HG03378 (cell line): ENCODE data around the gene CYP4F8.

Experiments used
- ATAC-seq: cut with Tn5 transposase; IDR thresholded peaks from one replicate; pipeline ENCODE4 v1.9.1; 2021; ENCODE audit warnings: mild to moderate bottlenecking, moderate library complexity; ENCODE audit not compliant: unreplicated experiment

Gene CYP4F8

DNA sequence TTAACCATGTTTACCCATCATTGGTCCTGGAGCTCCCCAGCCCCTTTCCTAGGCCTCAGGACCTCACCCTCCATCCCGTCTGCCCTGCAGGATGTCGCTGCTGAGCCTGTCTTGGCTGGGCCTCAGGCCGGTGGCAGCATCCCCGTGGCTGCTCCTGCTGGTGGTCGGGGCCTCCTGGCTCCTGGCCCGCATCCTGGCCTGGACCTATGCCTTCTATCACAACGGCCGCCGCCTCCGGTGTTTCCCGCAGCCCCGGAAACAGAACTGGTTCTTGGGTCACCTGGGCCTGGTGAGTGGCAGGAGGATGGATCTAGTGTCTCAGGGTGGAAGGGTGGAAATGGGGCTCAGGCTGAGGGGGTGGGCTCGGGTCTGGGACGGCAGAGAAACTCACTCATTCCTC, 508 bp downstream of the CYP4F8 start:
- no peak for ATAC-seq

- no peak for ATAC-seq
Observed at GRCh38 chr19:15616183-15616582, 1.2 kb downstream of the CYP4F8 start.

GRCh38 chr19:15616627-15617270, 1.7 kb downstream of the CYP4F8 start:
- no peak for ATAC-seq

GRCh38 chr19:15618321-15618720, 3.3 kb downstream of the CYP4F8 start:
- no peak for ATAC-seq

DNA sequence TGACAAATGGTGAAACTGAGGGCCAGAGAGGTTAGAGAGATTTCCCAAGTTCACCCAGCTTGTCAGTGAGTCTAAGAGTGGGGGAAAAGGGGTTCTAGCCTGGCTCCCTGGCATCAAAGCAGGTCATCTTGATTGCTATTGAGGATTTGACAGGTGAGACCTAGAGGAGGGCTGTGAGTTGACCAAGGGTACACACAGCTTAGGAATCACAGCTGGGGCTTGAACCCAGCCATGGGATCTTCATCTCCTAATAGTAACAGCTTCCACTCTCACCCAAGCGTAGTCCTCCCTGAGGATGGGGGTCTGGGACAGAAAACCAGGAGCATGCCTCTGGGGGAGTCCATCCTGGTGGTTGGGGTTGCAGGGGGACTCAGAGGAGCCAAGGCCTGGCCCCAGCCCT, 6.8 kb downstream of the CYP4F8 start:
- ATAC-seq: no peak

DNA sequence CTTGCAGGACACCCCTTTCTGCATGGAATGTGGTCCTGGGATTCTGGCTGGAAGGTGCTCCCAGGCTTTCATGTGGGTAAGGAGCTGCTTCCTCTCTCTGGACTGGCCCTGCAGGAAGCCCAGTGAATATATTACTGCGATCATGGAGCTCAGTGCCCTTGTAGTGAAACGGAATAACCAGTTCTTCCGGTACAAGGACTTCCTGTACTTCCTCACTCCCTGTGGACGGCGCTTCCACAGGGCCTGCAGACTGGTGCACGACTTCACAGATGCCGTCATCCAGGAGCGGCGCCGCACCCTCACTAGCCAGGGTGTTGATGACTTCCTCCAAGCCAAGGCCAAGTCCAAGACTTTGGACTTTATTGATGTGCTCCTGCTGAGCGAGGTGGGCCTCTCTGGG, 8.0 kb downstream of the CYP4F8 start:
- no peak for ATAC-seq

DNA sequence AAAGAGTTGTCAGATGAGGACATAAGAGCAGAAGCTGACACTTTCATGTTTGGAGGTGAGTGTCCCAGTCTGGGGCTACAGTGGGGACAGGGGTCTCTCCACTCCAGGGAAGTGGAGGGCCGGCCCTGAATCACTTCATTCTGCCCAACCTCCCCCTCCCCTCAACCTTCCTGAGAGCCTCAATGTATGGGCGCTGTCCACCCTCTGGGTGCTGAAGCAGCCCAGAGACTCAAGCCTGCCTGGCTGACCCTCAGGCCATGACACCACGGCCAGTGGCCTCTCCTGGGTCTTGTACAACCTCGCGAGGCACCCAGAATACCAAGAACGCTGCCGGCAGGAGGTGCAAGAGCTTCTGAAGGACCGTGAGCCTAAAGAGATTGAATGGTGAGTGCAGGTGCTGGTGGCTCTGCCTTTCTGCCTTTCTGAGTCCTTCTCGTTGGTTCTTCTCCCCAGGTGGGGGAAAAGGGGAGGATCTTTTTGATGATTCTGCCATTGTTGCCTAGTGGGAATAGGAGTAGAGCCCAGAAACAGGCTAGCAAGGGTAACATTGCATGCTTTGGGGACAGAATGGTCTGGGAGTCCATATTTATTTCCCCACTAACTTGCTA, 8.8 kb downstream of the CYP4F8 start:
- no peak for ATAC-seq

GRCh38 chr19:15628236-15629002, 13.4 kb downstream of the CYP4F8 start:
- ATAC-seq: no peak

DNA sequence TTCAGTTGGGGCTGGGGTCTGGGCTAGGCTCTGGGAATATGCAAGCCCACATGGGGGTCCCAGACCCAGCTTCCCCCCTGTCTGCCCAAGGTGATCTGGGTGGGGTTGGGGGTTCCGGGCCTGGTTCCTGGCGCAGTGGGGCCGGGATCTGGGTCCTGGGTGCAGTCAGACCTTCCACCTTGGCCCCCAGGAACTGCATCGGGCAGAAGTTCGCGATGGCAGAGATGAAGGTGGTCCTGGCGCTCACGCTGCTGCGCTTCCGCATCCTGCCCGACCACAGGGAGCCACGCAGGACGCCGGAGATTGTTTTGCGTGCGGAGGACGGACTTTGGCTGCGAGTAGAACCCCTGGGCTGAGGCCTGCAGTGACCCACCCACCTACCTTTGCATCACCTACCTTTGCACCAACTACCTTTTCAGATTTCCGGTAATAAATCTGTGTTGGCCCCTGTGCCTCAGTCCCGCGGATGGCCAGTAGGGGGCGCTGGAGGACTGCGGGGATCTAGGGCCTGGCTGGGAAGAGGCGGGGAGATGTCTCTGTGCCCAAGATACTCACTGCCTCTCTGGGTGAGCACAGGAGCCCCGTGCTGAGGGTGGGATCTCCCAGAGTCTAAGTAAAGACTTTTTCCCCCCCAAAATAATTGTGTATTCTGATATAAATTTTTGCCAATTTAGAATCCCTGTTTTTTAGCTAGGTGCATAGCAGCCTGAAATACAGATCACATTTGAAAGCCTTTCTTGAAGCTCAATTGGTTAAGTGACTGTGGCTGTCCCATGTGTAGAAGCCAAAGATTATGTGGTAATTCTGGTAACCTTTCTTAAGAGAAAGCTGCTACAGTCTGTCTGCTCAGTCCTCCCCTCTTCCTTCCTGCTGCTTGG, 14.2 kb downstream of the CYP4F8 start:
- no peak for ATAC-seq

DNA sequence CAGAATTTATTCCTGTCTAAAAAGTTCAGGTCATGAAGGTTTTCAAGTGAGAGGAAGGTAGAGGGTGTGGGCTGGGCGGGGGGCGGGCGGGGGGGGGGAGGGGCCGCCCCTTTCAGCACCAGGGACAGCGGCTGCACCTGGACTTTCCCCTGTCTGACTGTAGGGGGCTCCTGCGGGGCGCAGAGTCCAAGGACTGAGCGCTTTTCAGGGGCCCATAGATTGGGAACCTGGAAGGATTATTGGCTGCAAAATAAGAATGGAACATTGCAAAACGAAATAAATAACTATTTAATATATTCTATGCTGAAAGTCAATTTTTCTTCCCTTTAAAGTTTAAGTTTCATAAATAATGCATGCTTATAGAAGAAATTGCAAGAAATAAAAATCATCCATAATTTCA, 16.8 kb downstream of the CYP4F8 start:
- ATAC-seq: no peak

DNA sequence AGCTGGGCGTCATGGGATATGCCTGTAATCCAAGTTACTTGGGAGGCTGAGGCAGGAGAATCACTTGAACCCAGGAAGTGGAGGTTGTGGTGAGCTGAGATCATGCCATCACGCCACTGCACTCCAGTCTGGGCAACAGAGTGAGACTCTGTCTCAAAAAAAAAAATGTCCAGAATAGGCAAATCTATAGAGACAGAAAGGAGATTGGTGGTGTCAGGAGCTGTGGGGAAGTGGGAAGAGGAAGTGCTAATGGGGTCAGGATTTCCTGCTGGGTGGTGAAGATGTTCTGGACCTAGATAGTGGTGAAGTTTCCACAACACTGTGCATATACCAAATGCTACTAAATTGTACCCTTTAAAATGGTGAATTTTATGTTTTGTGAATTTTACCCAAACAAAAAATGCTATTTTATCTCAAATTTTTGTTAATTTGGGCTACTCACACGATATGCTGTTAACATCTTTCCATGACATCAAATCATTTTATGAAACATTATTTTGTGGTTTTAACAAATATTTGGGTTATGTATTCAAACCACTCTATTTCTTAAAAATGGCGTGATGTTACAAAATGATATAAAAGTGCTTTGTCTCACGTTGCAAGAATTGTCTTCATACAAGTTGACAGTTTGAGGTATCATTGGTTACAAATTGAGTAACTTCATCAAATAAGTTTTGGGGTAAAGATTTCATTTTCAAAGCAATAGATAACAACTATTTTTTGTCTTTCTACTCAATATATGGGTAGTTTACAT, 18.2 kb downstream of the CYP4F8 start:
- ATAC-seq: no peak

DNA sequence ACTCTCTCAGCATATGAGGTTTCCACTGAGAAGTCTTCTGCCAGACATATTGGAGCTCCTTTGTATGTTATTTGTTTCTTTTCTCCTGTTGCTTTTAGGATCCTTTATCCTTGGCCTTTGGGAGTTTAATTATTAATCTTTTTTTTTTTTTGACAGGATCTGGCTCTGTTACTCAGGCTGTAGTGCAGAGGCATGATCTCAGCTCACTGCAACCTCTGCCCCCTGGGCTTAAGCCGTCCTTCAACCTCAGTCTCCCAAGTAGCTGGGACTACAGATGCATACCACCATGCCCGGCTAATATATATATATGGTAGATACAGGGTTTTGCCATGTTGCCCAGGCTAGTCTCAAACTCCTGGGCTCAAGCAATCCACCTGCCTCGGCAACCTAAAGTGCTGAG, 19.1 kb downstream of the CYP4F8 start:
- ATAC-seq: no peak

- no peak for ATAC-seq
Observed at GRCh38 chr19:15635016-15635805, 20.2 kb downstream of the CYP4F8 start.

GRCh38 chr19:15636026-15636425, 21.0 kb downstream of the CYP4F8 start:
- ATAC-seq: no peak

GRCh38 chr19:15639596-15639995, 24.6 kb downstream of the CYP4F8 start:
- ATAC-seq: no peak

GRCh38 chr19:15640294-15640903, 25.4 kb downstream of the CYP4F8 start, which contains the start of gene CYP4F3:
TSS of gene CYP4F3 (plus strand) at chr19:15640897. CDS start at chr19:15641416, 519 bp downstream.
- ATAC-seq: no peak

DNA sequence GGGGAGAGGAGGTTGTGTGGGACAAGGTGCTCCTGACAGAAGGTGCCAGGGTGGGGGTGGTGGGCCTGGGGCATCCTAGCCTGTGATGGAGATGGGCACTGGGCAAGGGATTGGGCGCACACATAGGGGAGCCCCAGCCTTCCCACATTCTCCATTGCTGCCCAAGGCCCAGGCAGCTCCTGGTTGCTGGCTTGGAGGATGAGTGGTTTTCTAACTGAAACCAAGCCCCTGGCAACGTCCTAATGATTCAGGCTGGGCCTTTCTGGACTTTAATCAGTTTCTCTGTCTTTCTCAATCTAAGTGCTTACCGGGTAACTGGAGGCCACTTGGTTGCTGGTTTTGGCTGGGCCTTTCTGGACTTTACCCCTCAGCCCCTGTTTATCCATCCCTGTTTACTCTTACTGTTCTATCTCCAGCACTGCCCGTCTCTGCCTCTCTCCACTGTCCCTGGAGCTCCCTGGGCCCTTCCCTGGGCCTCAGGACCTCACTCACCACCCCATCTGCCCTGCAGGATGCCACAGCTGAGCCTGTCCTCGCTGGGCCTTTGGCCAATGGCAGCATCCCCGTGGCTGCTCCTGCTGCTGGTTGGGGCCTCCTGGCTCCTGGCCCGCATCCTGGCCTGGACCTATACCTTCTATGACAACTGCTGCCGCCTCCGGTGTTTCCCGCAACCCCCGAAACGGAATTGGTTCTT, 26.0 kb downstream of the CYP4F8 start:
- no peak for ATAC-seq

DNA sequence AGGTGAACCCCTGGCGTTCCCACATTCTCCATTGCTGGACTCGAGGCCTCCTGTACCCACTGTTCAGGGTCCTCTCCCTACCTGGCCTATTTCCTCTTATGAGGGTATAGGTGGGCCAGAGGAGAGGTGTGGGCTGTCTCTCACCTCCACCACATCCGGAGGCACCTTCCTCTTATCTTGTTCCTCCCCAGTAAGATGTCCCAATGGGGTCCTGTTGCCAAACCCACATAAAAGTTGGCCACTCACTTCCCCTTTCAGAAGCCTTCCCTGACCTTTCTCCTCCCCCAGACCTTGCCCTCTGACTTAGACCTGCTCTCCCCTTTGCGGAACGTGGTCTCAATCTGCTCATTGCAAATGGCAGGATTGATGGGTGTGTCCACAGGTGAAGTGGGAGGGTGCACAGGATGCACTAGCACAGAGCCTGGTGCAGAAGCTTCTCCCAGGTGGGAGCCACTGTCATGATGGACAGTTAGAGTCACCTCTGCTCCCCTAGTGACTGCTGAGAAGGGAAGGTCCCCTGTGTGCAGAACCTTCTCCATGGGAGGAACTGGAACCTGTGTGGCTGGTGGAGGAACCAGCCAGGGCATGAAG, 27.0 kb downstream of the CYP4F8 start:
- ATAC-seq: no peak
